Measurements from ENCODE around the gene CDK14. TPM values are rescaled to one million over a fixed set of nuclear protein-coding genes. Genes with fewer than 3 reads are reported as not detected.

Gene CDK14
- total RNA-seq, 2 donors from 2014 or later = 10.8 to 14.6 TPM

DNA sequence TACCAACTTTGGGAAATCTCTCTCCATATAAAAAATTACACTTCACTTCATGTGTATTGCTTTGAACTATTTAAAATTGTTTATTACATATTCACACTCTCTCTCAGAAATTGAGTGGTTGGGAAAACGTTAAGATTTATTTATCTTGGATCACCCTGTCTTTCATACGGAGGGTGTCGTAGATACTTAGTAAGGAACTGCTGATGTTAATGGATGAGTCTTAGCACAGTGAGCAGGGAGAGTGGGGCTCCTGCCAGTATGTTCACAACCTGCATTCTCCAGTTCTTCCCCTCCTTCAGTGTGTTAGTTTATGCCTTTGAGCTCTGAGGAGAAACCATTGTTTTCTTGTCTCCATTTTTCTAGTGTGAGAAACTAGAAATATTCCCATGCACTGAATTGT is 67.1 kb downstream of the CDK14 start:
- Histone ChIP-seq H3K27ac (no peak overlapping the region), H3K4me1 (ENCODE audit: control insufficient read depth in 1 of 2, low read depth in 2 of 2) (peaks cover 14 to 20% of the 10 kb centered on the region in 2 donors), H3K9me3 (no peaks in the 10 kb centered on the region), H3K36me3 (no peaks in the 10 kb centered on the region), H3K27me3 (replicated peaks; ENCODE audit: insufficient read depth) (no peaks in the 10 kb centered on the region), H3K4me3 (no peak overlapping the region)
- TF ChIP-seq CTCF (IDR thresholded peaks at IDR 0.05) = no peak
- ATAC-seq (ENCODE audit: insufficient number of reproducible peaks, low FRiP score, low read depth) = no peak
- DNase-seq (ENCODE audit: low spot score) = no peak

DNA sequence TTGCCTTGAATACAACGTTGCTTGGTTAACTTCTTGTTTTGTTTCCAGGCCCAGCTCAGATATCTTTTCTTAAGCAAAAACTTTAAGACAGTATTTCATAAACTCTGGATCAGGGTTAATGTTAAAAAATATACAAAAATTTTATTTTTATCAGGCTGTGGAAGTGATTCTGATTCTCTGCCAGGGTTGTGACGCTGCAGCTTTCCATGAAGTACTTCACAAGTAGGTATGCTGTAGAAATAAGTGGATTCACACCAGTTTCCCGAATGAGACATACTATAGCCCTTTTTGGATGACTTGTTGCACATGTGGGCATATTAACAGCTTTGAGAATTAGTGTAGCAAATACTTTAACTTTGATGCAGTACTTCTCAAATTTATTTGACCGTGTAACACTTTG is 70.1 kb downstream of the CDK14 start:
- TF ChIP-seq CTCF (IDR thresholded peaks at IDR 0.05) = no peak
- DNase-seq (ENCODE audit: low spot score) (no peak), ATAC-seq (ENCODE audit: insufficient number of reproducible peaks, low FRiP score, low read depth) (no peak)
- H3K9me3 ChIP-seq = no peaks in the 10 kb centered on the region
- no peak overlapping the region for H3K4me3 ChIP-seq
- peaks cover 11 to 15% of the 10 kb centered on the region in 2 donors for H3K4me1 ChIP-seq (ENCODE audit: control insufficient read depth in 1 of 2, low read depth in 2 of 2)
- H3K27me3 ChIP-seq (replicated peaks; ENCODE audit: insufficient read depth) = no peaks in the 10 kb centered on the region
- no peak overlapping the region for H3K27ac ChIP-seq
- no peaks in the 10 kb centered on the region for H3K36me3 ChIP-seq

GRCh38 chr7:90668992-90669391 is 72.9 kb downstream of the CDK14 start:
- DNase-seq (ENCODE audit: low spot score) (no peak), ATAC-seq (ENCODE audit: insufficient number of reproducible peaks, low FRiP score, low read depth) (no peak)
- Histone ChIP-seq H3K4me3 (no peak overlapping the region), H3K4me1 (ENCODE audit: control insufficient read depth in 1 of 2, low read depth in 2 of 2) (no peaks in the 10 kb centered on the region), H3K27me3 (replicated peaks; ENCODE audit: insufficient read depth) (no peaks in the 10 kb centered on the region), H3K27ac (no peak overlapping the region), H3K36me3 (no peaks in the 10 kb centered on the region), H3K9me3 (no peaks in the 10 kb centered on the region)
- TF ChIP-seq CTCF (IDR thresholded peaks at IDR 0.05) = no peak

DNA sequence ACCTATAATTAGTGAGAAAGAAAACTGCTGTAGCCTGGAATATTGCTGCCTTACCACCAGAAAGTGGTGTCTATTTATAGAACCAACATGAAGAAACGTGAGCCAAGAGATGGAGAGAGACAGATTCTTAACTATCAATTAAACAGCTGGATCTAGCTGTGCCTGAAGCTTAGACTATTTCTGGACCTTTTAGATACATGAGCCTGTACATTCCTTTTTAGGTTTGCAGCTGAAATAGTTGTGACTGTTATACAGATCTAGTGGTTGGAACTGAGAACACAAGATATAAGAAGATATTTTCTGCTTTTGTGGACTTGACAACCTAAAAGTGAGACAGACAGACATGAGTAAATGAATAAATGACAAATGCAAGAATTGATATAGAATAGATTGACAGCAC is 73.4 kb downstream of the CDK14 start:
- H3K36me3 ChIP-seq = no peaks in the 10 kb centered on the region
- H3K4me1 ChIP-seq (ENCODE audit: control insufficient read depth in 1 of 2, low read depth in 2 of 2) = no peaks in the 10 kb centered on the region
- TF ChIP-seq CTCF (IDR thresholded peaks at IDR 0.05) = no peak
- no peak overlapping the region for H3K4me3 ChIP-seq
- H3K27me3 ChIP-seq (replicated peaks; ENCODE audit: insufficient read depth) = no peaks in the 10 kb centered on the region
- no peaks in the 10 kb centered on the region for H3K9me3 ChIP-seq
- no peak for DNase-seq (ENCODE audit: low spot score)
- ATAC-seq (ENCODE audit: insufficient number of reproducible peaks, low FRiP score, low read depth) = no peak
- no peak overlapping the region for H3K27ac ChIP-seq

DNA sequence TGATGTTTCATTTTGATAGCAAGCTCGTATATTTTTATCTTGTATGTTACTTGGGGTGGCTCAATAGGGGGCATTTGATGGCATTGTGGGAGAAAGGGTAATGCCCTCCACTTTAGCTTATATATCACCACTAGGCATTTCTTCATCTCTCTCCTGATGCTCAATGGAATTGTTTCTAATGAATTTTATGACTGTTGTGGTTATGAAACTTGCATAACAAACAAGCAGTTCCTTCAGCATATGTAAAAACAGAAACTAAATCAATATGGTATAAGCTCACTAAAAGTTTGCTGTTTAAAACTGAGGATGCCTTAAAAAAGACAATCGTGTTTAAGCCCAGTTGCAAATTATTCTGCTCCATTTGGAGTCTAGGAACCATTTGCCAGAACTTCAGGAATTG is 75.5 kb downstream of the CDK14 start:
- ATAC-seq (ENCODE audit: insufficient number of reproducible peaks, low FRiP score, low read depth) (no peak), DNase-seq (ENCODE audit: low spot score) (no peak)
- H3K9me3 ChIP-seq = no peaks in the 10 kb centered on the region
- H3K27me3 ChIP-seq (replicated peaks; ENCODE audit: insufficient read depth) = no peaks in the 10 kb centered on the region
- H3K36me3 ChIP-seq = no peaks in the 10 kb centered on the region
- peaks cover 0 to under 1% of the 10 kb centered on the region in 2 donors for H3K4me1 ChIP-seq (ENCODE audit: control insufficient read depth in 1 of 2, low read depth in 2 of 2)
- no peak overlapping the region for H3K4me3 ChIP-seq
- no peak for TF ChIP-seq CTCF (IDR thresholded peaks at IDR 0.05)
- no peak overlapping the region for H3K27ac ChIP-seq

Data from thoracic aorta (tissue), 2 donors.